Measurements from ENCODE around the gene PASK.

GRCh38 chr2:241096979-241097378, 52.3 kb downstream of the PASK start:
- TF ChIP-seq CTCF (optimal IDR thresholded peaks at IDR 0.05 in 1 of 3, IDR thresholded peaks at IDR 0.05 in 1 of 3, conservative IDR thresholded peaks at IDR 0.05 in 1 of 3; ENCODE audit: extremely low read depth in 1 of 3, insufficient read depth in 2 of 3, low read length in 3 of 3) (no peak), EZH2 (IDR thresholded peaks at IDR 0.05; ENCODE audit: low read length) (no peak)
